Activated CD8-positive, alpha-beta memory T cell treated with anti-CD3 and anti-CD28 coated beads, Interleukin-2, amount 50 U/mL, for 1 hour (primary cell): ENCODE results near the gene SPOP.
"Not testable (repeated sequence)": the region's sequence is repeated elsewhere in the genome, so short reads cannot be mapped to it uniquely, and the experiment has no call there.

ENCODE experiments used
- DNase-seq: peaks from one replicate; pipeline ENCODE4 v3.0.0-alpha.2; 2020; ENCODE audit errors: extremely low read depth

Gene SPOP

GRCh38 chr17:49677933-49678847 is at the start of gene SPOP:
Gene SPOP (minus strand): TSS chr17:49678097. CDS start chr17:49622810, 55,287 bp downstream.
- peak; percentile 98 for DNase-seq

GRCh38 chr17:49727380-49727779 is 49.5 kb upstream of the SPOP start:
- DNase-seq, result no peak

- DNase-seq, result no peak
Observed at GRCh38 chr17:49725452-49726130, 47.7 kb upstream of the SPOP start.

- not testable (repeated sequence) for DNase-seq
Observed at GRCh38 chr17:49724552-49724951, 46.7 kb upstream of the SPOP start.

GRCh38 chr17:49723423-49723822 is 45.5 kb upstream of the SPOP start:
- DNase-seq, result no peak

GRCh38 chr17:49722066-49722465 is 44.2 kb upstream of the SPOP start:
- DNase-seq, result no peak

- no peak for DNase-seq
Observed at GRCh38 chr17:49717371-49717861, 39.5 kb upstream of the SPOP start.

- DNase-seq, result no peak
Observed at GRCh38 chr17:49716668-49717364, 38.9 kb upstream of the SPOP start.

- DNase-seq, result no peak
Observed at GRCh38 chr17:49715717-49716279, 37.9 kb upstream of the SPOP start.

- DNase-seq, result no peak
Observed at GRCh38 chr17:49715216-49715615, 37.3 kb upstream of the SPOP start.

- DNase-seq, result no peak
Observed at GRCh38 chr17:49708515-49709183, 30.8 kb upstream of the SPOP start.

GRCh38 chr17:49707608-49708514 is 30.0 kb upstream of the SPOP start, which contains the start of gene SLC35B1:
Gene SLC35B1 (minus strand): TSS chr17:49707964. CDS start chr17:49707833, 131 bp downstream.
- DNase-seq, result peak; percentile 98

GRCh38 chr17:49707246-49707607 is 29.3 kb upstream of the SPOP start:
- no peak for DNase-seq

- DNase-seq, result no peak
Observed at GRCh38 chr17:49705254-49705653, 27.4 kb upstream of the SPOP start.

- no peak for DNase-seq
Observed at GRCh38 chr17:49703557-49704277, 25.8 kb upstream of the SPOP start.

GRCh38 chr17:49700960-49701359 is 23.1 kb upstream of the SPOP start:
- no peak for DNase-seq

GRCh38 chr17:49699966-49700575 is 22.2 kb upstream of the SPOP start:
- DNase-seq, result no peak

GRCh38 chr17:49698005-49698404 is 20.1 kb upstream of the SPOP start:
- DNase-seq, result no peak

GRCh38 chr17:49696233-49696761 is 18.4 kb upstream of the SPOP start:
- DNase-seq, result peak; percentile 51
